ENCODE data around the gene ZNF521.

Gene ZNF521

DNA sequence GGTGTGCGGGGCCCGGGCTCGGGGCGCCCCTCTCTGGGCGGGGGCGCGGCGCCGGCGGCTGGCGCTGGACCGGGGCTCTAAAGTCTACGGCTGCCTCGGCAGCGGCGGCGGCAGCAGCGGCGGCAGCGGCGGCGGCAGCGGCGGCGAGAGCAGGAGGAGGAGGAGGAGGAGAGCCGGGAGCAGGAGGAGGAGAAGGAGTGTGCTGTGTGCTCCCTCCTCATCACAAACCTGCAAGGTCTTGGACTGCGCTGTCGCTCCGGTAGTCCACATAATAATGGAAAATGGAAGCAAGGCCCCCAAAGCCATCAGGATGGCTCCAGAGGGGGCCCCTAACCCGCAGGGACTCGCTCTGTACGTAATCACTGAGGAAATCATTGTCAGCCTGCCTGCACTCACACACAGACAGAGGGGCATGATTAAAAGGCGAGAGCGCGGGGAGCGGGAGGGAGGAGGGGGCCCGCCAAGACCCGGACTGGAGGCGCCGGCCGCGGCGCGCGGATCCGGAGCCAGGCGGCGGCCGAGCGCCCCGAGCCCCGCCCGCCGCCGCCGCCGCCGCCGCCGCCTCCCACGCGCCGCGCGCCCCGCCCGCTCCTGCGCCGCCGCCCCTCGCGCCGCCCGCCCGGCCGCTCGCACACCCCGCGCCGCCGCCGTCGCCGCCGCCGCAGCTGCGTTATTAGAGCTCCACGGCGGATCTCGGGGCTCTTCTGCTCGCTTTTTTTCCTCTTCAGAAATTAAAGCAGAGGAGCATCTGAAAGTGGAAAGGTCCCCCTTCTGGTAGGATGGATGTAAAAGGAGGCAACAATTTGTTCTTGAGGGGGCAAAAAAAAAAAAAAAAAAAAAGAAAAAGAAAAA is at the start of gene ZNF521:
Gene ZNF521, minus strand, starts transcription at position 390 of the 852 bp plus-strand sequence. CDS start 1,220 bp downstream, outside the sequence.
- peak; percentile 83 for DNase-seq (ENCODE audit: low read depth)

DNA sequence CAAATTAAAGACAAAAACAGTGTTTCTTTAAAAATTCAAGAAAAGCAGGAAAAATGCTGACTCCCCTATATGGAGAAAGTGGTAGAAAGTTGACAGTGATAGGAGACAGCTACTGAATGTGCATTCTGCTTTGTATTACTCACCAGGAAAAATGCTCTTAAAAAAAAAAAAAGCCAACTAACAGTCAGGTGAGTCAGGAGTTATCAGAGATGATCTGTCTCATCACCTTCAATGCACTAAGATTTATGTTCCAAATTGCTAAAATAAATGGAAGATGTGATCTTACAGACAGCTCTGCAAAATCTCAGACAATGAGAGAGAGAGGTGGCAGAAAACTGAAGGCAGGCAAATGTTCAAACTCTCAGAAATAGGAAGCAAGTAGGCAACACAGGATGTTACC is 47.6 kb upstream of the ZNF521 start:
- no peak for DNase-seq (ENCODE audit: low read depth)

- DNase-seq (ENCODE audit: low read depth), result no peak
Measured at GRCh38 chr18:25392192-25392591, 40.2 kb upstream of the ZNF521 start.

DNA sequence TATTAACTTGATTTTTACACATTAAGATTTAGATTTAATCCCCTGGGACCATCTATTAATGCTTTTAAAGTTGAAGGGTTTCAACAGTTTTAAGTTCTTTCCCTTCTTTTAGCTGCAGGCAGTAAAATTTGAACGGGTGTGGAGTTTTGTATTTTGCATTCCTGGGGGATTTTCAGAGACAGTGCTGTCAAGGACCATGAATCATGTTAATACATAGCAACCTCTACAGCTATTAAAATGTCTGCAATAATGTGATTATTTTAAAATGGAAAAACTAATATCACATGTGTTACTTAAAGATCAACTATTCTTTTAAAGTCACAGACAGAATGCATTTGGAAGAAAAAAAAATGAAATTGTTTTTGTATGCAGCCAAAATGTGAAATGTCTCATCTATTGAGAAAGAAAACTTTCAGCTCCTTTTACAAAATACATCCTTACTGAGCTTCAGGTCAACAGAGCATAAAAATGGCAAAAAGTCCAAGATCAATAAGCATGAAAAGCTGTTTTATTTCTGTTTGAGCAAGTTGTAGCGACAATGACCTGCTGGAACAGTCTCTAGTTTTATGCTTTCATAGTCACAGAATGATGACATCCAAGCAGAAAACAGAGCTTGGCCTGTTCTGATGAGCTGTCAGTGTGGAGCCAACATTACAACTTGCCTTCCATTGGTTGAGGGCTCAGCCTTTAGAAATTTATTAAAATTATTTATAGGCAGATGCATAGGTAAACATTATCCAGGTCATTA is 21.6 kb upstream of the ZNF521 start:
- no peak for DNase-seq (ENCODE audit: low read depth)

DNA sequence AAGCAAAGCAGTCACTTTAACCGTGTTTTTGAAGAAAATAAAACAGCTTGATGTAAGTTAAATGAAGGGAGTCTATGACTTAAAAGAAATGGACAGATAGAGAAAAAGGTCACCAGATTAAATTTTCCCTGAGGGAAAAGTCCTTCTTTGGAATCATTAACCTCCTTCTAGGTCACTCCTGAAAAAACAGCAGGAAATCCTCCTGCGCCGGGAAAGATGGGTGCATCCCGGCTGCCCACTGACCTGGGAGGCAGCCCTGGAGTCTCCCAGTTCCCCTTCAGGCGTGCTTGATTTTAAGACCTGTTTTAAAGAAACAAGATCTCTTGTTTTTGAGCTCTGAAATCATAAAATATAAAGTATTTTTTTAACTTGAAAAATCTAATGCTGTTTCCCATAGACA is 18.4 kb upstream of the ZNF521 start:
- DNase-seq (ENCODE audit: low read depth), result no peak

DNA sequence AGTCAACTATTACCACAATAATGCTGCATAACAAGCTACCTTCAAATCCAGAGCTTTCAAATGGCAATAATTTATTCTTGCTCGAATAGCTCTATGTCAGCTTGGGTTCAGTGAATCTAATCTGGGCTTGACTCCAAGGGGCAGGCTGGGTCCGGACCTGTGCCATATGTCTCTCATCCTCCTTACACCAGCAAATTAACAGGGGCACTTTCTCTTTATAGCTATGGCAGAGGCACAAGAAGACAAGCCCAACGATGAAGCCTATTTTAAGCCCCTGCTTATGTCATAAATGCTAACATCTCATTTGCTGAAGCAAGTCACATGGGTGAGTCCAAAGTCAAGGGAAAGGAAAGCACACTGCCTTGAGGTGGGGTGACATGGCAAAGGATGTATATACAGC is 13.3 kb upstream of the ZNF521 start:
- no peak for DNase-seq (ENCODE audit: low read depth)

- no peak for DNase-seq (ENCODE audit: low read depth)
Measured at GRCh38 chr18:25364732-25365131, 12.8 kb upstream of the ZNF521 start.

- no peak for DNase-seq (ENCODE audit: low read depth)
Measured at GRCh38 chr18:25360301-25360899, 8.4 kb upstream of the ZNF521 start.

DNA sequence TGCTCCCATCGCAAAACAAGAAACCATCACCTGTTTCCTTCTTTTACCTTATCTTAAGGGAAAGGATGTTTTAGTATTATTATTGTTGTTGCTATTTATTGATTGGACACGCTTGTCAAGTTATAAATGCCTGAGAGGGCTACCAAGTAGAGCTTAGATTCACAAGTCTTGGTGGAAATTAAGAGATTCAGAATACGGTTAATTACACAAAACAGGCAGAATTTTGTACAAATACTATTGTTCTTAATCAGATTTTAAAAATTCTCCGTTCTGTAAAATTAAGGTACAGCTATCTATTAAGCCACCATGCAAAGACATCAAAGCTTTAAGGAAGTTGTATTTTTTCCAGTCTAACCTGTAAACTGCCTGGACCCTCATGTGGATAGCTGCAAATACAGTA is 1.1 kb upstream of the ZNF521 start:
- no peak for DNase-seq (ENCODE audit: low read depth)

DNA sequence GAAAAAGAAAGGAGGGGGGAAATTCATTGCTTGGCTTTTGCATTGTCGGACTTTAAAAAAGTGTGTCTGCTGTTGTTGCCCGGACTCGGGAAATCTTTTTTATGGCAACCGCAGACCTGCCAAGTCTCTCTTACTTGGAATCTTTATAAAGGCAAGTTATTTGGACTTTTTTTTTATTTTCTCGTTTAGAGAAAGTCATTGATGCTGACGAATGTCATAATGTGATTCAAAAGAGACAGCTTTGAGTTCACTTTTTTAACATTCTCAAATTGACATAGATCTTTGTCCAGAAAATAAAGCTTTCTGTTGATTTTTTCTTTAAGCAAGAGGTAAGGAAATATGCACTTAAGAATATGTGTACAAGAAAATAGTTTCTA is 651 bp upstream of the ZNF521 start:
- DNase-seq (ENCODE audit: low read depth), result no peak

DNA sequence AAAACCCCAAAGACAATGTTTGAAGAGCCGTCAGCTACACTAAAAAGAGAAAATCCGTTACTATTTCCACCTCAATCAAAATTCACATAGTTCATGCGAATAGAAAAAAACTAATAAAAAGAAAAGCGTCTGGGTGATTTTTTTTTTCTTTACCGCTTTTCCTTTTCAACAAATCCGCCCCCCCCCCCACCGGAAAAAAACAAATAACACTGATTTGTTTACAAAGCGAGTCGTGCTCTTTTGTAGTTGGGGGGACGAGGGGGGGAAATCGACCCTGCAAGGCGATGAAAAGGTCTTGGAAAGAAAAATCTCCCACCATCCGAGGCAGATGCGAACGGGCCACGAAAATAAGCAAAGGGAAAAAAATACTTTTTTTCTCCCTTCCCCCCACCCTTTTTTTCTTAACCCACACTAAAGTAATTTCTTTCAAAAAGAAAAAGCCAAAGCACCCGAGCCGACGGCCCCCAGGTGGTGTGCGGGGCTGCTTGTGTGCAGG is 638 bp downstream of the ZNF521 start:
- no peak for DNase-seq (ENCODE audit: low read depth)

DNA sequence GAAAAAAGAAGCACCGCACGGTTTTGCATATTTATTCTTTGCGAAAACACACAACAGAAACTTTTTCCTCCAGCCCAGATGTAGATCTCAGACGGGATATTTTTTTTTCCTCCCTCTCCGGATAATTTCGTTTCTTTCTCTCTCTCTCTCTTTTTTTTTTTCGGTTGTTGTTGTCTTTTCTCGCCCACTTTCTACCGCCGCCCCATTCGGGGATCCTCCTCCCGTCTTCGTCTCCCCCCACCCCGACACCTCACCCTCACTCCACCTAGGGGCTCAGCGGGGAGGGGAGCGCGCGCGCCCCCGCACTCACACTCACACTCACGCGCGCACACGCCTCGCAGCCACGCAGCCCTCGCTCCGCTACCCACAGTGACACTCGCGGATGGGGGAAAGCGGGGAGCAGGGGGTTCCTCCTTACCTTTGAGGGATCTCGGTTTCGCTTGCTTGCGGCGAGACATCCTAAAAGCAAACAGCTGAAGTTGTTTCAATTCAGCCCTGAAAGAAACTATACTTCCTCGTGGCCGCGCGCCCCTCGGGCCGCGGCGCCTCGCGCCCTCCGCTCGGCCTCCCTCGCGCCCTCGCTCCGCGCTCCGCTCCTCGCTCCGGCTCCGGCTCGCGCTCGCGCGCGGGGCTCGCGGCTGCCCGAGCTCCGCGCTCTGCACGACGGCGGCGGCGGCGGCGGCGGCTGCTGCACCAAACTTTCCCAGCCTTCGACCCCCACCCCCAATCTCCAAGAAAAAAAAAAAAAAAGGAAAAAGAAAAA is 1.3 kb downstream of the ZNF521 start:
- no peak for DNase-seq (ENCODE audit: low read depth)

DNA sequence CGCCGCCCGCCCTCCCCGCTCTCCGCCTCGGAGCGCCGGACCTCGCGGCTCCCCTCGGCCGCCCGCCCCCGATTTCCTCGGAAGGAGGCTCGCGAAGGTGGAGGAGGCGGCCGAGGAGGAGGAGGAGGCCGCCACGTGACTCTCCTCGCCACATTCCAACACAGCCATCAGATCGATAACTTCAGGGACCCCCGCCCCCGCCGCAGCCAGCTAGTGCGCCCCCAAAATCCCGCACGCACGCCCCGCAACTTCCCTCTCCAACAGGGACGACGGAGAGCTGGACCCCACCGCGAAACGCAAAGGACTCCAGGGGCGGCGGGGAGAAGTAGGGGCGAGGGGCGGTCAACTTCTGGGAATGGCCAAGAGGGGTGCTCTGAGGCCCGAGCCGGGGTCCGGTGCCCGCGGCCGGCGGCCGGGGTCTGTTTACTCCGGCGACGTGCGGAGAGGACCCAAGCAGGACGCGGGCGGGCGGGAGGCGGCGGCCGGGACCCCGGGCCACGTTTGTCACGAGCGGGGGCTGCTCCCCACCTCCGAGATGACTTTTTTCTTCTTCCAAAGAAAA is 2.0 kb downstream of the ZNF521 start:
- DNase-seq (ENCODE audit: low read depth), result no peak

GRCh38 chr18:25349131-25349925 is 2.6 kb downstream of the ZNF521 start:
- DNase-seq (ENCODE audit: low read depth), result peak; percentile 48

GRCh38 chr18:25348386-25349130 is 3.4 kb downstream of the ZNF521 start:
- DNase-seq (ENCODE audit: low read depth), result no peak

- DNase-seq (ENCODE audit: low read depth), result no peak
Measured at GRCh38 chr18:25346561-25346960, 5.4 kb downstream of the ZNF521 start.

DNA sequence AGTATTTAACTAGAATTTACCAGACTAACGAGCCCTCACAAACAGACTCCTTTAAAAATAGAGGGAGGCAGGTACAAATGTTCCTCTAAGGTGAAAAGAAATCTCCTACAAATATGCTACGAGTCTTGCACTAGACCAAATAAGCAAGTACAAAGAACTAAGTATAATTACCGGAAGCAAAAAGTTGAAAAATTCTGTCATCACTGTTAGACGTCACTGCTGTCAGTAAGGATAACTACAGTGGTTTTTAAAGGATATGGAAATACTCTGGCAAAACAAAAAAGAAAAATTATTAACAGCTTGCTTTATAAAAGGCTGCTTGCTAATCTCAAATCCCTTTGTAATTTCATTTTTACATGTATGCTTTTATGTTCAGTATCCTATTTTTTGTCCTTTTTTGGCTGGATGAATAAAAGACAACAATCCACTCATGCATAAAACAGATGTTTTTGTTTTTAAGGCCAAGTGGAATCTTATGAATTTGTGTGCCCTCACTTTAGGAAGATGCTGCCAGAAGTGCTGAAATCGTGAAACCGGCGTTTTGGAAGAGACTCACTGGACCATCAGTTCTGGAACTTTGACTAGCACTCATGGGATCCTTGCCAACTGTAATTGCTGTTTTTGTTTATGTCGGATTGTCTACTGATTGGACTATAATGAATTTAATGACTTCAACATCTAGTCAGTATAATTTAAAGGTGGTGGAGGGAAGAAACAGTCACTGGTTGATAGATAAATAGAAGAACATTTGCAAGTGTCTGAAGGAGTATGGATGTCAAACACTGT is 6.7 kb downstream of the ZNF521 start:
- no peak for DNase-seq (ENCODE audit: low read depth)

- DNase-seq (ENCODE audit: low read depth), result no peak
Measured at GRCh38 chr18:25341831-25342230, 10.1 kb downstream of the ZNF521 start.

DNA sequence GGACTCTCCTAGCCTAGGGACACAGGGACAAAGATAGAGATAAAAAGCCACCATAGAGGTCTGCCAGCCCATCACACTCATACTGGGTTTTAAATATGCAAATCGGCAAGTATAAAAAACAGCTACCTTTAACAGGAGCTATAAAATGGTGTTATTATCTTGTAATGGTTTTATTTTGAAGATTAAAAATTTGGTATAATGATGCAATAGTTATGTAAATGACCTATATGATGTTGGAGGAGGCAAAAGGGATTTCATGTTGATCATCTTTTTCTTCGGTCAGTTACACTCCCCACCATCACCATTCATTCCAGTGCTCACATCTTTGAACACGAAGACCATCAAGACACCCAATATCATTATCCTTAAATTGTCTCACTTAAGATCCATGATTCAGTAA is 11.2 kb downstream of the ZNF521 start:
- no peak for DNase-seq (ENCODE audit: low read depth)
